Epithelial cell of proximal tubule (primary cell): ENCODE results near the gene LTA4H. TPM values are rescaled to one million over a fixed set of nuclear protein-coding genes. Genes with fewer than 3 reads are reported as not detected.

Experiments used
- DNase-seq: peaks from one replicate; pipeline ENCODE4 v3.0.0-alpha.2; 2011; ENCODE audit warnings: low read depth
- H3K4me3 ChIP-seq: 2 replicates; pipeline ENCODE4 v1.5.1; 2011; ENCODE audit warnings: low read depth, mild to moderate bottlenecking, low read length
- CTCF ChIP-seq: conservative IDR thresholded peaks from 2 replicates; pipeline ENCODE4 v1.5.1; 2012; ENCODE audit warnings: low read depth, mild to moderate bottlenecking, low read length
- total RNA-seq: library from RNA; depleted of rRNA; stranded (reverse); fragments of >200 nt; gene quantifications from 2 replicates; pipeline ENCODE4 v1.2.3, GENCODE V29; 2015

LTA4H gene
- total RNA-seq, 1 donor from 2014 or later, result 77.2 TPM

- no peak for DNase-seq
- no peak overlapping the region for H3K4me3 ChIP-seq
- TF ChIP-seq CTCF, result no peak
These were observed 21.5 kb upstream of the LTA4H start for GRCh38 chr12:96056646-96057455.

- TF ChIP-seq CTCF, result no peak
- no peak for DNase-seq
- H3K4me3 ChIP-seq, result no peak overlapping the region
These were observed 18.8 kb upstream of the LTA4H start for GRCh38 chr12:96054244-96054610.

- no peak overlapping the region for H3K4me3 ChIP-seq
- no peak for DNase-seq
- TF ChIP-seq CTCF, result no peak
These were observed 18.3 kb upstream of the LTA4H start for GRCh38 chr12:96053476-96054243.

GRCh38 chr12:96051756-96052485 lies 16.5 kb upstream of the LTA4H start:
- H3K4me3 ChIP-seq, result no peak overlapping the region
- no peak for TF ChIP-seq CTCF
- no peak for DNase-seq

GRCh38 chr12:96050139-96050538 lies 14.8 kb upstream of the LTA4H start:
- H3K4me3 ChIP-seq, result no peak overlapping the region
- no peak for DNase-seq
- no peak for TF ChIP-seq CTCF

GRCh38 chr12:96049101-96049500 lies 13.7 kb upstream of the LTA4H start:
- H3K4me3 ChIP-seq, result no peak overlapping the region
- no peak for TF ChIP-seq CTCF
- DNase-seq, result no peak
